Kidney epithelial cell (primary cell): Measurements from ENCODE around the gene ALG1. TPM values are rescaled to one million over a fixed set of nuclear protein-coding genes. Genes with fewer than 3 reads are reported as not detected.

Source experiments
- DNase-seq: peaks from one replicate; pipeline ENCODE4 v3.0.0-alpha.2; 2010; ENCODE audit warnings: low read depth
- H3K27me3 ChIP-seq: 2 replicates; pipeline ENCODE4 v1.6.0; 2011; ENCODE audit warnings: low read length; ENCODE audit not compliant: control insufficient read depth, insufficient read depth
- H3K36me3 ChIP-seq: 2 replicates; pipeline ENCODE4 v1.5.1; 2011; ENCODE audit warnings: low read length; ENCODE audit not compliant: control insufficient read depth, insufficient read depth
- H3K4me3 ChIP-seq: 2 replicates; pipeline ENCODE4 v1.5.1; 2011; ENCODE audit warnings: low read depth, mild to moderate bottlenecking, control low read depth, low read length
- CTCF ChIP-seq: IDR thresholded peaks from 2 replicates; pipeline ENCODE4 v1.5.1; 2011; ENCODE audit warnings: mild to moderate bottlenecking, moderate library complexity, low read length, control low read depth, inconsistent platforms; ENCODE audit not compliant: insufficient read depth, poor library complexity, severe bottlenecking
- total RNA-seq: library from RNA; depleted of rRNA; stranded (reverse); fragments of >200 nt; gene quantifications from 2 replicates; pipeline ENCODE4 v1.2.3, GENCODE V29; 2015

Gene ALG1
- total RNA-seq, 1 donor from 2014 or later = 33.0 TPM

- no peak overlapping the region for H3K4me3 ChIP-seq
- no peak for TF ChIP-seq CTCF
- no peaks in the 10 kb centered on the region for H3K36me3 ChIP-seq
- H3K27me3 ChIP-seq = no peaks in the 10 kb centered on the region
- no peak for DNase-seq
Measured at GRCh38 chr16:5046914-5047313, 24.7 kb upstream of the ALG1 start.

- no peak overlapping the region for H3K4me3 ChIP-seq
- TF ChIP-seq CTCF = no peak
- H3K36me3 ChIP-seq = no peaks in the 10 kb centered on the region
- DNase-seq = no peak
- H3K27me3 ChIP-seq = no peaks in the 10 kb centered on the region
Measured at GRCh38 chr16:5054876-5055865, 16.5 kb upstream of the ALG1 start.

GRCh38 chr16:5056352-5056751 is 15.3 kb upstream of the ALG1 start:
- TF ChIP-seq CTCF = peak; percentile 39
- Histone ChIP-seq H3K27me3 (no peaks in the 10 kb centered on the region), H3K36me3 (no peaks in the 10 kb centered on the region), H3K4me3 (no peak overlapping the region)
- no peak for DNase-seq

- H3K36me3 ChIP-seq = no peaks in the 10 kb centered on the region
- no peak overlapping the region for H3K4me3 ChIP-seq
- peak; percentile 23 for TF ChIP-seq CTCF
- H3K27me3 ChIP-seq = peaks cover 8% of the 10 kb centered on the region
- DNase-seq = no peak
Measured at GRCh38 chr16:5058476-5058875, 13.2 kb upstream of the ALG1 start.

- TF ChIP-seq CTCF = no peak
- peaks cover 11% of the 10 kb centered on the region for H3K27me3 ChIP-seq
- no peak for DNase-seq
Measured at GRCh38 chr16:5059386-5060072, 12.1 kb upstream of the ALG1 start.

More at GRCh38 chr16:5059386-5060072, 12.1 kb upstream of the ALG1 start:
- Histone ChIP-seq H3K36me3 (no peaks in the 10 kb centered on the region), H3K4me3 (no peak overlapping the region)
